ENCODE results near the gene ALG8. TPM values are rescaled to one million over a fixed set of nuclear protein-coding genes. Genes with fewer than 3 reads are reported as not detected.

The ALG8 gene
- total and polyA plus RNA-seq, 4 donors = 18.0 to 24.2 (median 22.9) TPM

DNA sequence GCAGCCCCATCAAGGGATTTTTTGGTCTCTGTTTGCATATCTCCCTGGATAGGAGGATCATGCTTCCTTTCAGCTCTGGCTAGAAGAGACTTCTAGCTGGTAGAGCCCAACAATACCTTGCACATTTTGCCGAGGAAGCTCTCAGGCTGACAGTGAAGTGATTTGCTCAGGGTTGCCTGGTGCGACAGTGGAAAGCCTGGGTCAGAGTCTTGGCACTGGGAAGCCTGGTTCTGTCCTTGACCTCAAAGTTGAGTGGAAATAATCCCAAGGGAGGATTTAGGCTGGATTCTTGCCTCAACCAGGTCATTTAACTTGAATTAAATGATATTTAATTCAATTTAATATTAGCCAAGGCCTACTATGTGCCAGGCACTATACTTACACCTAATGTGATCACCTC lies 24.4 kb upstream of the ALG8 start:
- no peak overlapping the region for H3K4me3 ChIP-seq (ENCODE audit: low read length in 2 of 2)
- WGBS, 2 donors = 8 to 11% methylated on average over 2 of the region's 2 CpGs
- H3K36me3 ChIP-seq (ENCODE audit: control insufficient read depth in 1 of 2, insufficient read depth in 2 of 2, low read length in 1 of 2) = no peaks in the 10 kb centered on the region
- H3K4me1 ChIP-seq (ENCODE audit: control insufficient read depth in 1 of 2, insufficient read depth in 2 of 2, low read length in 2 of 2) = peaks cover 4 to 10% of the 10 kb centered on the region in 2 donors
- intact Hi-C loops (cut with DNase I) = no loop called here
- DNase-seq = no peak
- no peak for ATAC-seq (ENCODE audit: low FRiP score)
- no peaks in the 10 kb centered on the region for H3K9me3 ChIP-seq (ENCODE audit: control insufficient read depth, low read length)
- H3K27me3 ChIP-seq (ENCODE audit: control insufficient read depth in 1 of 2, insufficient read depth in 2 of 2, low read length in 1 of 2) = no peaks in the 10 kb centered on the region
- peak overlapping the region in 1 of 2 donors; percentile 59 for H3K27ac ChIP-seq (ENCODE audit: low read depth in 1 of 2, low read length in 2 of 2)

- H3K9me3 ChIP-seq (ENCODE audit: control insufficient read depth, low read length) = no peaks in the 10 kb centered on the region
- H3K36me3 ChIP-seq (ENCODE audit: control insufficient read depth in 1 of 2, insufficient read depth in 2 of 2, low read length in 1 of 2) = no peaks in the 10 kb centered on the region
- 4 to 8% methylated on average over 5 of the region's 5 CpGs for WGBS, 2 donors
- intact Hi-C loops (cut with DNase I) = no loop called here
- H3K27ac ChIP-seq (ENCODE audit: low read depth in 1 of 2, low read length in 2 of 2) = peak overlapping the region in 1 of 2 donors; percentile 45
- H3K27me3 ChIP-seq (ENCODE audit: control insufficient read depth in 1 of 2, insufficient read depth in 2 of 2, low read length in 1 of 2) = no peaks in the 10 kb centered on the region
- no peak overlapping the region for H3K4me3 ChIP-seq (ENCODE audit: low read length in 2 of 2)
- DNase-seq (peak in 1 of 2 donors; percentile 76), ATAC-seq (ENCODE audit: low FRiP score) (no peak)
- peaks cover 4 to 5% of the 10 kb centered on the region in 2 donors for H3K4me1 ChIP-seq (ENCODE audit: control insufficient read depth in 1 of 2, insufficient read depth in 2 of 2, low read length in 2 of 2)
Observed at GRCh38 chr11:78161962-78162371, 22.5 kb upstream of the ALG8 start.

DNA sequence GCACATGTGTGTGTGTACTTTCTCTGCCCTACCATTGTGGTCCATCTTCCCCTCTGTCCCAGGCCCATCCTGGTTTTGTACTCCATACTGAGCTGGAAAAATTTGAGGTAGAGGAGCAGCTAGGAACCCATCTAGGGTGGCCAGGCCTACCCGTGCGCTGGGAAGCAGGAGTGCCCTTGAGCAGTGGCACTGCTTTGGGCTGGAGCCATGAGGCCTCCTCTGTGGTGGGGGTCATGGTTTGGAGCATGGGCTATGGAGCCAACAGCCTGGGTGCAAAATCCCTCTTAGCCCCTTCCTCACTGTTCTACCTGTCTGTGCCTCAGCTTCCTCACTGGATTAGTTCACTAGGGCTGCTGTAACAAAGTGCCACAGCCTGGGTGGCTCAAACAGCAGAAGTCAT lies 21.9 kb upstream of the ALG8 start:
- DNase-seq (no peak), ATAC-seq (ENCODE audit: low FRiP score) (no peak)
- 85 to 86% methylated on average over 2 of the region's 2 CpGs for WGBS, 2 donors
- intact Hi-C loops (cut with DNase I) = no loop called here
- peak overlapping the region in 1 of 2 donors; percentile 45 for H3K27ac ChIP-seq (ENCODE audit: low read depth in 1 of 2, low read length in 2 of 2)
- H3K9me3 ChIP-seq (ENCODE audit: control insufficient read depth, low read length) = no peaks in the 10 kb centered on the region
- no peaks in the 10 kb centered on the region for H3K27me3 ChIP-seq (ENCODE audit: control insufficient read depth in 1 of 2, insufficient read depth in 2 of 2, low read length in 1 of 2)
- H3K4me1 ChIP-seq (ENCODE audit: control insufficient read depth in 1 of 2, insufficient read depth in 2 of 2, low read length in 2 of 2) = peaks cover 4 to 5% of the 10 kb centered on the region in 2 donors
- no peaks in the 10 kb centered on the region for H3K36me3 ChIP-seq (ENCODE audit: control insufficient read depth in 1 of 2, insufficient read depth in 2 of 2, low read length in 1 of 2)
- H3K4me3 ChIP-seq (ENCODE audit: low read length in 2 of 2) = no peak overlapping the region

GRCh38 chr11:78160557-78160956 lies 21.1 kb upstream of the ALG8 start:
- DNase-seq (no peak), ATAC-seq (ENCODE audit: low FRiP score) (no peak)
- Histone ChIP-seq H3K9me3 (ENCODE audit: control insufficient read depth, low read length) (no peaks in the 10 kb centered on the region), H3K27ac (ENCODE audit: low read depth in 1 of 2, low read length in 2 of 2) (peak overlapping the region in 1 of 2 donors; percentile 48), H3K4me3 (ENCODE audit: low read length in 2 of 2) (no peak overlapping the region), H3K36me3 (ENCODE audit: control insufficient read depth in 1 of 2, insufficient read depth in 2 of 2, low read length in 1 of 2) (no peaks in the 10 kb centered on the region), H3K27me3 (ENCODE audit: control insufficient read depth in 1 of 2, insufficient read depth in 2 of 2, low read length in 1 of 2) (no peaks in the 10 kb centered on the region), H3K4me1 (ENCODE audit: control insufficient read depth in 1 of 2, insufficient read depth in 2 of 2, low read length in 2 of 2) (peaks cover 4 to 5% of the 10 kb centered on the region in 2 donors)
- 96 to 99% methylated on average over 1 of the region's 1 CpG for WGBS, 2 donors
- intact Hi-C loops (cut with DNase I) = no loop called here

GRCh38 chr11:78158987-78159652 lies 19.7 kb upstream of the ALG8 start:
- DNase-seq (no peak), ATAC-seq (ENCODE audit: low FRiP score) (peak; percentile 55)
- no peaks in the 10 kb centered on the region for H3K9me3 ChIP-seq (ENCODE audit: control insufficient read depth, low read length)
- H3K36me3 ChIP-seq (ENCODE audit: control insufficient read depth in 1 of 2, insufficient read depth in 2 of 2, low read length in 1 of 2) = no peaks in the 10 kb centered on the region
- no peaks in the 10 kb centered on the region for H3K27me3 ChIP-seq (ENCODE audit: control insufficient read depth in 1 of 2, insufficient read depth in 2 of 2, low read length in 1 of 2)
- no peak overlapping the region for H3K4me3 ChIP-seq (ENCODE audit: low read length in 2 of 2)
- intact Hi-C loops (cut with DNase I) = no loop called here
- peak overlapping the region; percentile 61 to 63 for H3K27ac ChIP-seq (ENCODE audit: low read depth in 1 of 2, low read length in 2 of 2)
- whole genome bisulfite sequencing, 2 donors = 16 to 23% methylated on average over 6 of the region's 6 CpGs
- peaks cover 2 to 4% of the 10 kb centered on the region in 2 donors for H3K4me1 ChIP-seq (ENCODE audit: control insufficient read depth in 1 of 2, insufficient read depth in 2 of 2, low read length in 2 of 2)

- H3K27ac ChIP-seq (ENCODE audit: low read depth in 1 of 2, low read length in 2 of 2) = no peak overlapping the region
- no peaks in the 10 kb centered on the region for H3K36me3 ChIP-seq (ENCODE audit: control insufficient read depth in 1 of 2, insufficient read depth in 2 of 2, low read length in 1 of 2)
- ATAC-seq (ENCODE audit: low FRiP score) = no peak
- no peaks in the 10 kb centered on the region for H3K9me3 ChIP-seq (ENCODE audit: control insufficient read depth, low read length)
- H3K4me1 ChIP-seq (ENCODE audit: control insufficient read depth in 1 of 2, insufficient read depth in 2 of 2, low read length in 2 of 2) = no peaks in the 10 kb centered on the region
- intact Hi-C loops (cut with DNase I) = no loop called here
- H3K4me3 ChIP-seq (ENCODE audit: low read length in 2 of 2) = no peak overlapping the region
- 37 to 40% methylated on average over 6 of the region's 6 CpGs for WGBS, 2 donors
- no peaks in the 10 kb centered on the region for H3K27me3 ChIP-seq (ENCODE audit: control insufficient read depth in 1 of 2, insufficient read depth in 2 of 2, low read length in 1 of 2)
- peak in 1 of 2 donors; percentile 33 for DNase-seq
Observed at GRCh38 chr11:78156127-78156844, 16.9 kb upstream of the ALG8 start.

- H3K27ac ChIP-seq (ENCODE audit: low read depth in 1 of 2, low read length in 2 of 2) = no peak overlapping the region
- DNase-seq = no peak
- H3K27me3 ChIP-seq (ENCODE audit: control insufficient read depth in 1 of 2, insufficient read depth in 2 of 2, low read length in 1 of 2) = no peaks in the 10 kb centered on the region
- intact Hi-C loops (cut with DNase I) = loop anchor here in 1 of 2 donors (5.0 kb wide), 2 partner anchors 35 to 410 kb away; partner anchors contain the start of genes KCTD21 and USP35
- no peaks in the 10 kb centered on the region for H3K36me3 ChIP-seq (ENCODE audit: control insufficient read depth in 1 of 2, insufficient read depth in 2 of 2, low read length in 1 of 2)
- H3K9me3 ChIP-seq (ENCODE audit: control insufficient read depth, low read length) = no peaks in the 10 kb centered on the region
- no peak overlapping the region for H3K4me3 ChIP-seq (ENCODE audit: low read length in 2 of 2)
- ATAC-seq (ENCODE audit: low FRiP score) = no peak
- no peaks in the 10 kb centered on the region for H3K4me1 ChIP-seq (ENCODE audit: control insufficient read depth in 1 of 2, insufficient read depth in 2 of 2, low read length in 2 of 2)
Observed at GRCh38 chr11:78151804-78152203, 12.4 kb upstream of the ALG8 start.

- DNase-seq = no peak
- no peak for ATAC-seq (ENCODE audit: low FRiP score)
- no peaks in the 10 kb centered on the region for H3K9me3 ChIP-seq (ENCODE audit: control insufficient read depth, low read length)
- intact Hi-C loops (cut with DNase I) = loop anchor here in 1 of 2 donors (5.0 kb wide), 2 partner anchors 37 to 412 kb away; partner anchors contain the start of genes KCTD21 and USP35
- no peak overlapping the region for H3K27ac ChIP-seq (ENCODE audit: low read depth in 1 of 2, low read length in 2 of 2)
- no peaks in the 10 kb centered on the region for H3K36me3 ChIP-seq (ENCODE audit: control insufficient read depth in 1 of 2, insufficient read depth in 2 of 2, low read length in 1 of 2)
- no peak overlapping the region for H3K4me3 ChIP-seq (ENCODE audit: low read length in 2 of 2)
- no peaks in the 10 kb centered on the region for H3K4me1 ChIP-seq (ENCODE audit: control insufficient read depth in 1 of 2, insufficient read depth in 2 of 2, low read length in 2 of 2)
- H3K27me3 ChIP-seq (ENCODE audit: control insufficient read depth in 1 of 2, insufficient read depth in 2 of 2, low read length in 1 of 2) = no peaks in the 10 kb centered on the region
Observed at GRCh38 chr11:78150754-78151153, 11.3 kb upstream of the ALG8 start.

DNA sequence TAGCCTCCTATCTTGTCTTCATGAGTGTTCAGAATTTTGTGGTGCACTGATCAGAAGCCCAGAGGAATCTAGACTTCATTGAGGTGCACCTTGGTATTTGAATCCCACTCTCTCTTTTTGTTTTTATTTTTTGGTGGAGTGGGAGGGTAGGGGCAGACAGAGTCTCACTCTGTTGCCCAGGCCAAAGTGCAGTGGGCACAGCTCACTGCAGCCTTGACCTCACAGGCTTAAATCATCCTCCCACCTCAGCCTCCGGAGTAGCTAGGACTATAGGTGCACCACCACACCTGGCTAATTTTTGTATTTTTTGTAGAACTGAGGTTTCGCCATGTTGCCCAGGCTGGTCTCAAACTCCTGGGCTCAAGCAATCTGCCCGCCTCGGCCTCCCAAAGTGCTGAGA lies 10.9 kb upstream of the ALG8 start:
- Histone ChIP-seq H3K27ac (ENCODE audit: low read depth in 1 of 2, low read length in 2 of 2) (no peak overlapping the region), H3K9me3 (ENCODE audit: control insufficient read depth, low read length) (no peaks in the 10 kb centered on the region), H3K4me3 (ENCODE audit: low read length in 2 of 2) (no peak overlapping the region), H3K36me3 (ENCODE audit: control insufficient read depth in 1 of 2, insufficient read depth in 2 of 2, low read length in 1 of 2) (no peaks in the 10 kb centered on the region), H3K27me3 (ENCODE audit: control insufficient read depth in 1 of 2, insufficient read depth in 2 of 2, low read length in 1 of 2) (no peaks in the 10 kb centered on the region), H3K4me1 (ENCODE audit: control insufficient read depth in 1 of 2, insufficient read depth in 2 of 2, low read length in 2 of 2) (no peaks in the 10 kb centered on the region)
- no peak for DNase-seq
- WGBS, 2 donors = 96% methylated on average over 4 of the region's 4 CpGs
- intact Hi-C loops (cut with DNase I) = loop anchor here in 1 of 2 donors (5.0 kb wide), 2 partner anchors 37 to 412 kb away; partner anchors contain the start of genes KCTD21 and USP35
- ATAC-seq (ENCODE audit: low FRiP score) = no peak
